AG04450 (cell line): ENCODE results near the gene HKDC1. TPM values are rescaled to one million over a fixed set of nuclear protein-coding genes. Genes with fewer than 3 reads are reported as not detected.

Source experiments
- CTCF ChIA-PET: fragments of 300-600, 350-600 bp; formaldehyde crosslinking; extraction: SDS; loops from one replicate; lab custom pipeline; 2022; ENCODE audit warnings: antibody characterized with exemption, inconsistent platforms; lab: Charles Lee
- POLR2A ChIA-PET: fragments of 350-600 bp; formaldehyde crosslinking; extraction: SDS; loops from one replicate; lab custom pipeline; 2021; ENCODE audit warnings: antibody characterized with exemption, inconsistent platforms; lab: Yijun Ruan, JAX
- DNase-seq: peaks from one replicate; pipeline ENCODE4 v3.0.0-alpha.2; 2011; ENCODE audit warnings: low read depth, low spot score
- H3K27ac ChIP-seq: one replicate; pipeline ENCODE4 v1.5.1; 2012; ENCODE audit warnings: low read depth, low read length, control low read depth
- H3K27me3 ChIP-seq: one replicate; pipeline ENCODE4 v1.6.0; 2012; ENCODE audit warnings: low read length; ENCODE audit not compliant: control insufficient read depth, insufficient read depth
- H3K4me3 ChIP-seq: 2 replicates; pipeline ENCODE4 v1.5.1; 2011; ENCODE audit warnings: mild to moderate bottlenecking, low read depth, low read length, control low read depth
- H3K9me3 ChIP-seq: 2 replicates; pipeline ENCODE4 v1.5.1; 2012; ENCODE audit warnings: low read length; ENCODE audit not compliant: control insufficient read depth, insufficient read depth
- CTCF ChIP-seq: IDR thresholded peaks from 2 replicates; pipeline ENCODE4 v1.5.1; 2011; ENCODE audit warnings: low read depth, low read length, control low read depth, inconsistent platforms
- polyA plus RNA-seq: library from polyadenylated mRNA; depleted of rRNA; stranded (reverse); fragments of >200 nt; gene quantifications from 2 replicates; pipeline ENCODE4 v1.2.3, GENCODE V29; 2011; rRNA removed

HKDC1 gene
- polyA plus RNA-seq, 1 experiment, result 0.47 TPM

GRCh38 chr10:69315100-69315542 lies 95.0 kb downstream of the HKDC1 start:
- Histone ChIP-seq H3K9me3 (no peaks in the 10 kb centered on the region; the same call in 1 of the 2 replicates), H3K4me3 (no peak overlapping the region), H3K27me3 (no peaks in the 10 kb centered on the region), H3K27ac (no peak overlapping the region)
- ChIA-PET POLR2A (no interaction called here), CTCF (no interaction called here)
- TF ChIP-seq CTCF, result no peak
- no peak for DNase-seq

- no peak overlapping the region for H3K27ac ChIP-seq
- H3K27me3 ChIP-seq, result no peaks in the 10 kb centered on the region
- POLR2A ChIA-PET, result no interaction called here
Measured at GRCh38 chr10:69315610-69316312, 95.6 kb downstream of the HKDC1 start.

GRCh38 chr10:69316313-69317059 lies 96.4 kb downstream of the HKDC1 start:
- Histone ChIP-seq H3K27ac (no peak overlapping the region), H3K27me3 (no peaks in the 10 kb centered on the region), H3K9me3 (no peaks in the 10 kb centered on the region; the same call in 1 of the 2 replicates), H3K4me3 (no peak overlapping the region)
- DNase-seq, result no peak
- CTCF ChIA-PET, result no interaction called here
- TF ChIP-seq CTCF, result no peak
- POLR2A ChIA-PET, result no interaction called here

More at GRCh38 chr10:69315610-69316312, 95.6 kb downstream of the HKDC1 start:
- CTCF ChIA-PET, result no interaction called here
- no peaks in the 10 kb centered on the region; the same call in 1 of the 2 replicates for H3K9me3 ChIP-seq
- DNase-seq, result no peak
- TF ChIP-seq CTCF, result no peak
- no peak overlapping the region for H3K4me3 ChIP-seq

Other genes with a start within 250 kb of the HKDC1 start
- 38.5 and 53.9 TPM in 2 replicates for gene KIFBP, start 231.5 kb upstream of the HKDC1 start, polyA plus RNA-seq
- gene SRGN, start 132.2 kb upstream of the HKDC1 start, polyA plus RNA-seq, result 137 and 154 TPM in 2 replicates
- 26.9 and 44.4 TPM in 2 replicates for gene VPS26A, start 96.2 kb upstream of the HKDC1 start, polyA plus RNA-seq
- 28.0 and 31.8 TPM in 2 replicates for gene SUPV3L1, start 40.1 kb upstream of the HKDC1 start, polyA plus RNA-seq
- 31.9 and 37.4 TPM in 2 replicates for gene HK1, start 58.2 kb downstream of the HKDC1 start, polyA plus RNA-seq
- 0.10 TPM in 1 of 2 replicates, not detected in the other for gene TACR2, start 196.6 kb downstream of the HKDC1 start, polyA plus RNA-seq
- 0.35 and 0.38 TPM in 2 replicates for gene TSPAN15, start 231.1 kb downstream of the HKDC1 start, polyA plus RNA-seq